K562 (cell line): ENCODE results near the gene CD34. TPM values are rescaled to one million over a fixed set of nuclear protein-coding genes. Genes with fewer than 3 reads are reported as not detected.

Source experiments
- ARID1B ChIP-seq: fragments of 450-650 bp; IDR thresholded peaks from 2 replicates; pipeline ENCODE4 v1.6.1; 2016; ENCODE audit warnings: antibody characterized with exemption, mild to moderate bottlenecking, inconsistent platforms
- CEBPG ChIP-seq, 3 experiments: fragments of 200-800 bp in 1 of 3; sonication (Bioruptor generic) in 1 of 3; sonication (generic) in 1 of 3; formaldehyde crosslinking in 1 of 3; IDR thresholded peaks in 2 of 3; conservative IDR thresholded peaks in 1 of 3; 2 replicates each; pipeline versions ENCODE4 v1.6.1 to v1.8.0; 2016 to 2022; ENCODE audit warnings: missing compliant biosample characterization in 2 of 3, missing genetic modification characterization in 2 of 3, mild to moderate bottlenecking in 1 of 3, missing genetic modification reagents in 1 of 3
- FOXM1 ChIP-seq, 2 experiments: fragments of 450-650 bp in 1 of 2; sonication (generic) in 1 of 2; formaldehyde crosslinking in 1 of 2; IDR thresholded peaks; 2 replicates each; pipeline versions ENCODE4 v1.6.1 to v1.9.0; 2017 to 2022; ENCODE audit warnings: low read depth in 2 of 2, mild to moderate bottlenecking in 2 of 2, missing genetic modification reagents in 1 of 2, moderate library complexity in 1 of 2
- IRF2 ChIP-seq: sonication (generic); formaldehyde crosslinking; IDR thresholded peaks from 2 replicates; pipeline ENCODE4 v1.8.1; 2022; ENCODE audit warnings: mild to moderate bottlenecking, missing genetic modification reagents
- KDM5B ChIP-seq: fragments of 200-600 bp; sonication (generic); IDR thresholded peaks from 2 replicates; pipeline ENCODE4 v1.6.1; 2012; ENCODE audit warnings: low read depth, mild to moderate bottlenecking, moderate library complexity, low read length, control low read depth, inconsistent platforms; ENCODE audit not compliant: insufficient replicate concordance
- MCM2 ChIP-seq: fragments of 450-650 bp; IDR thresholded peaks from 2 replicates; pipeline ENCODE4 v1.6.1; 2017; ENCODE audit warnings: low read depth, mild to moderate bottlenecking
- MEF2D ChIP-seq: conservative IDR thresholded peaks from 2 replicates; pipeline ENCODE4 v1.6.1; 2016; ENCODE audit warnings: low read depth, missing genetic modification characterization, missing compliant biosample characterization
- SMARCA5 ChIP-seq: fragments of 450-650 bp; IDR thresholded peaks from 2 replicates; pipeline ENCODE4 v1.6.1; 2016
- SP1 ChIP-seq: sonication (generic); formaldehyde crosslinking; IDR thresholded peaks from 2 replicates; pipeline ENCODE4 v1.8.1; 2022; ENCODE audit warnings: mild to moderate bottlenecking, missing genetic modification reagents
- TRIM28 ChIP-seq: fragments of 450-650 bp; IDR thresholded peaks from 2 replicates; pipeline ENCODE4 v1.6.1; 2017
- ZBTB17 ChIP-seq: fragments of 450-650 bp; formaldehyde crosslinking; IDR thresholded peaks from 2 replicates; pipeline ENCODE4 v1.4.0; 2020; ENCODE audit warnings: mild to moderate bottlenecking
- polyA plus RNA-seq, 8 experiments: library from polyadenylated mRNA; depleted of rRNA in 4 of 8; stranded (reverse) in 5 of 8; unstranded in 3 of 8; fragments of >200 nt; fragmentation: Nextera tagmentation in 2 of 8; fragmentation: Illumina TruSeq in 1 of 8; extraction: Ambion mirVana in 2 of 8; extraction: Trizol in 1 of 8; gene quantifications; 2 replicates each; pipeline versions ENCODE4 v1.2.1 to v1.2.3, GENCODE V29; 2011 to 2014; ENCODE audit warnings: inconsistent platforms in 1 of 8, missing spikeins in 1 of 8
- total RNA-seq, 7 experiments: library from RNA; depleted of rRNA in 6 of 7; stranded (reverse); fragments of >200 nt in 6 of 7; fragmentation: Illumina TruSeq in 2 of 7; extraction: Trizol in 2 of 7; gene quantifications; 2 replicates each; pipeline versions ENCODE4 v1.2.1 to v1.2.3, GENCODE V29; 2011 to 2021; ENCODE audit warnings: low replicate concordance in 1 of 7
- TF ChIP-seq, protein P1 (sequence below), 2 experiments: fragments of 450-650 bp in 1 of 2; sonication (generic) in 1 of 2; formaldehyde crosslinking in 1 of 2; IDR thresholded peaks; 2 replicates each; pipeline versions ENCODE4 v1.7.1 to v1.9.0; 2016 to 2022; ENCODE audit warnings: inconsistent platforms in 1 of 2, mild to moderate bottlenecking in 1 of 2, missing genetic modification reagents in 1 of 2
- TF ChIP-seq, protein P2 (sequence below): IDR thresholded peaks from 3 replicates; pipeline ENCODE4 v1.6.1; 2011; ENCODE audit warnings: borderline replicate concordance, mild to moderate bottlenecking, moderate library complexity; ENCODE audit not compliant: insufficient read length; ENCODE audit errors: extremely low read depth
- TF ChIP-seq, protein P3 (sequence below): IDR thresholded peaks from 2 replicates; pipeline ENCODE4 v1.6.1; 2014; ENCODE audit warnings: antibody characterized with exemption

Gene CD34
- total and polyA plus RNA-seq, 9 of the 15 experiments (the other 6 are each of a cell fraction or from before 2014, with no cell fraction given) = not detected

DNA sequence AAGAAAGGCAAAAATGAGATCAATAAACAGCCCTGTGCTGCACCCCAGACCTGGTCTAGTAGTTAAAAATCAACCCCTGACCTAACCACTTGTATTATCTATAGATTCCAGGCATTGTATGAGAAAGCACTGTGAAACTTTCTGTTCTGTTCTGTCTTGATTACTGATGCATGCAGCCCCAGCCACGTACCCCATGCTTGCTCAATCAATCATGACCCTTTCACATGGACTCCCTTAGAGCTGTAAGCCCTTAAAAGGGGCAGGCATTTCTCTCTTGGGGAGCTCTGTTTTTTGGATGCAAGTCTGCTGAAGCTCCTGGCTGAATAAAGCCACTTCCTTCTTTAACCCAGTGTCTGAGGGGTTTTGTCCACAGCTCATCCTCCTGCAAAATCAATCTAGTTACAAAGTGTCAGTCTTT lies 24.2 kb upstream of the CD34 start (continued):
- TF ChIP-seq, protein P1, sequence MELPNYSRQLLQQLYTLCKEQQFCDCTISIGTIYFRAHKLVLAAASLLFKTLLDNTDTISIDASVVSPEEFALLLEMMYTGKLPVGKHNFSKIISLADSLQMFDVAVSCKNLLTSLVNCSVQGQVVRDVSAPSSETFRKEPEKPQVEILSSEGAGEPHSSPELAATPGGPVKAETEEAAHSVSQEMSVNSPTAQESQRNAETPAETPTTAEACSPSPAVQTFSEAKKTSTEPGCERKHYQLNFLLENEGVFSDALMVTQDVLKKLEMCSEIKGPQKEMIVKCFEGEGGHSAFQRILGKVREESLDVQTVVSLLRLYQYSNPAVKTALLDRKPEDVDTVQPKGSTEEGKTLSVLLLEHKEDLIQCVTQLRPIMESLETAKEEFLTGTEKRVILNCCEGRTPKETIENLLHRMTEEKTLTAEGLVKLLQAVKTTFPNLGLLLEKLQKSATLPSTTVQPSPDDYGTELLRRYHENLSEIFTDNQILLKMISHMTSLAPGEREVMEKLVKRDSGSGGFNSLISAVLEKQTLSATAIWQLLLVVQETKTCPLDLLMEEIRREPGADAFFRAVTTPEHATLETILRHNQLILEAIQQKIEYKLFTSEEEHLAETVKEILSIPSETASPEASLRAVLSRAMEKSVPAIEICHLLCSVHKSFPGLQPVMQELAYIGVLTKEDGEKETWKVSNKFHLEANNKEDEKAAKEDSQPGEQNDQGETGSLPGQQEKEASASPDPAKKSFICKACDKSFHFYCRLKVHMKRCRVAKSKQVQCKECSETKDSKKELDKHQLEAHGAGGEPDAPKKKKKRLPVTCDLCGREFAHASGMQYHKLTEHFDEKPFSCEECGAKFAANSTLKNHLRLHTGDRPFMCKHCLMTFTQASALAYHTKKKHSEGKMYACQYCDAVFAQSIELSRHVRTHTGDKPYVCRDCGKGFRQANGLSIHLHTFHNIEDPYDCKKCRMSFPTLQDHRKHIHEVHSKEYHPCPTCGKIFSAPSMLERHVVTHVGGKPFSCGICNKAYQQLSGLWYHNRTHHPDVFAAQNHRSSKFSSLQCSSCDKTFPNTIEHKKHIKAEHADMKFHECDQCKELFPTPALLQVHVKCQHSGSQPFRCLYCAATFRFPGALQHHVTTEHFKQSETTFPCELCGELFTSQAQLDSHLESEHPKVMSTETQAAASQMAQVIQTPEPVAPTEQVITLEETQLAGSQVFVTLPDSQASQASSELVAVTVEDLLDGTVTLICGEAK (IDR thresholded peaks at IDR 0.05) = no peak
- TF ChIP-seq, protein P1 (CRISPR knock-in tag; IDR thresholded peaks at IDR 0.05) = no peak
- TF ChIP-seq TRIM28 (peak; percentile 99), SMARCA5 (no peak), CEBPG (CRISPR knock-in tag; IDR thresholded peaks at IDR 0.05) (peak; percentile 92), CEBPG (tag; conservative IDR thresholded peaks at IDR 0.05 in 1 of 2, IDR thresholded peaks at IDR 0.05 in 1 of 2) (peak in 1 of 2 experiments; percentile 92; a peak in 2 of 4 replicates), ARID1B (peak; percentile 98), SP1 (CRISPR knock-in tag) (peak; percentile 83), FOXM1 (IDR thresholded peaks at IDR 0.05; ENCODE audit: low read depth) (peak; percentile 89), FOXM1 (CRISPR knock-in tag; IDR thresholded peaks at IDR 0.05; ENCODE audit: low read depth) (no peak), KDM5B (no peak), MEF2D (tag) (peak; percentile 66; the same call in 1 of the 2 replicates), MCM2 (no peak), IRF2 (CRISPR knock-in tag) (no peak), ZBTB17 (0 out of 2 replicates have a peak, but pooled peaks have one; percentile 19)
- TF ChIP-seq, protein P2, sequence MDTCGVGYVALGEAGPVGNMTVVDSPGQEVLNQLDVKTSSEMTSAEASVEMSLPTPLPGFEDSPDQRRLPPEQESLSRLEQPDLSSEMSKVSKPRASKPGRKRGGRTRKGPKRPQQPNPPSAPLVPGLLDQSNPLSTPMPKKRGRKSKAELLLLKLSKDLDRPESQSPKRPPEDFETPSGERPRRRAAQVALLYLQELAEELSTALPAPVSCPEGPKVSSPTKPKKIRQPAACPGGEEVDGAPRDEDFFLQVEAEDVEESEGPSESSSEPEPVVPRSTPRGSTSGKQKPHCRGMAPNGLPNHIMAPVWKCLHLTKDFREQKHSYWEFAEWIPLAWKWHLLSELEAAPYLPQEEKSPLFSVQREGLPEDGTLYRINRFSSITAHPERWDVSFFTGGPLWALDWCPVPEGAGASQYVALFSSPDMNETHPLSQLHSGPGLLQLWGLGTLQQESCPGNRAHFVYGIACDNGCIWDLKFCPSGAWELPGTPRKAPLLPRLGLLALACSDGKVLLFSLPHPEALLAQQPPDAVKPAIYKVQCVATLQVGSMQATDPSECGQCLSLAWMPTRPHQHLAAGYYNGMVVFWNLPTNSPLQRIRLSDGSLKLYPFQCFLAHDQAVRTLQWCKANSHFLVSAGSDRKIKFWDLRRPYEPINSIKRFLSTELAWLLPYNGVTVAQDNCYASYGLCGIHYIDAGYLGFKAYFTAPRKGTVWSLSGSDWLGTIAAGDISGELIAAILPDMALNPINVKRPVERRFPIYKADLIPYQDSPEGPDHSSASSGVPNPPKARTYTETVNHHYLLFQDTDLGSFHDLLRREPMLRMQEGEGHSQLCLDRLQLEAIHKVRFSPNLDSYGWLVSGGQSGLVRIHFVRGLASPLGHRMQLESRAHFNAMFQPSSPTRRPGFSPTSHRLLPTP = no peak
- TF ChIP-seq, protein P3, sequence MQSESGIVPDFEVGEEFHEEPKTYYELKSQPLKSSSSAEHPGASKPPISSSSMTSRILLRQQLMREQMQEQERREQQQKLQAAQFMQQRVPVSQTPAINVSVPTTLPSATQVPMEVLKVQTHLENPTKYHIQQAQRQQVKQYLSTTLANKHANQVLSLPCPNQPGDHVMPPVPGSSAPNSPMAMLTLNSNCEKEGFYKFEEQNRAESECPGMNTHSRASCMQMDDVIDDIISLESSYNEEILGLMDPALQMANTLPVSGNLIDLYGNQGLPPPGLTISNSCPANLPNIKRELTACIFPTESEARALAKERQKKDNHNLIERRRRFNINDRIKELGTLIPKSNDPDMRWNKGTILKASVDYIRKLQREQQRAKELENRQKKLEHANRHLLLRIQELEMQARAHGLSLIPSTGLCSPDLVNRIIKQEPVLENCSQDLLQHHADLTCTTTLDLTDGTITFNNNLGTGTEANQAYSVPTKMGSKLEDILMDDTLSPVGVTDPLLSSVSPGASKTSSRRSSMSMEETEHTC = peak; percentile 86
